ENCODE results near the gene GADL1. TPM values are rescaled to one million over a fixed set of nuclear protein-coding genes. Genes with fewer than 3 reads are reported as not detected.

Gene GADL1
- total and polyA plus RNA-seq, 2 donors from 2014 or later, result 0.22 to 0.54 TPM

- Histone ChIP-seq H3K27ac (ENCODE audit: low read depth in 2 of 2, low read length in 2 of 2) (no peak overlapping the region), H3K4me3 (ENCODE audit: low read length in 3 of 3) (no peak overlapping the region), H3K27me3 (ENCODE audit: control insufficient read depth, insufficient read depth, low read length) (no peaks in the 10 kb centered on the region), H3K9ac (ENCODE audit: low read length in 3 of 3) (no peak overlapping the region), H3K36me3 (ENCODE audit: control insufficient read depth in 2 of 3, insufficient read depth in 3 of 3, low read length in 3 of 3) (peaks cover 2 to 66% (median 34%) of the 10 kb centered on the region in 3 donors), H3K4me1 (ENCODE audit: control insufficient read depth in 2 of 3, insufficient read depth in 2 of 3, low read depth in 1 of 3, low read length in 3 of 3) (peaks cover 0 to 21% (median 4%) of the 10 kb centered on the region in 3 donors), H3K9me3 (ENCODE audit: control insufficient read depth in 2 of 3, insufficient read depth in 1 of 3, low read length in 3 of 3) (no peaks in the 10 kb centered on the region)
- no peak for TF ChIP-seq CTCF (IDR thresholded peaks at IDR 0.05; ENCODE audit: borderline replicate concordance, extremely low read depth, insufficient read depth)
- FAIRE-seq, result no peak
- no peak for DNase-seq
- intact Hi-C loops (cut with DNase I), result no loop called here
Observed at GRCh38 chr3:30676424-30677346, 217.8 kb downstream of the GADL1 start.

Data from kidney (tissue), 14 donors.